ENCODE data around the gene RERG.

The RERG gene

GRCh38 chr12:15220915-15221885 is at the start of gene RERG:
Gene RERG (minus strand): TSS chr12:15221417. CDS start chr12:15217489, 3,928 bp downstream.
- H3K27ac ChIP-seq = no peak within 1 kb of the TSS

GRCh38 chr12:15270591-15270990 is 49.4 kb upstream of the RERG start:
- Histone ChIP-seq H3K36me3 (no peaks in the 10 kb centered on the region), H3K27ac (no peak overlapping the region), H3K27me3 (no peaks in the 10 kb centered on the region), H3K4me3 (ENCODE audit: low read depth in 1 of 2, low read length in 1 of 2) (no peak overlapping the region), H3K9me3 (no peaks in the 10 kb centered on the region), H3K4me1 (ENCODE audit: control insufficient read depth in 1 of 2, insufficient read depth in 1 of 2, low read depth in 1 of 2, low read length in 1 of 2) (no peaks in the 10 kb centered on the region)
- TF ChIP-seq CTCF (IDR thresholded peaks at IDR 0.05) = no peak

More at GRCh38 chr12:15220915-15221885, at the start of gene RERG:
- Histone ChIP-seq H3K27me3 (peaks cover 86% of the 10 kb centered on the region), H3K4me3 (ENCODE audit: low read depth in 1 of 2, low read length in 1 of 2) (no peak within 1 kb of the TSS), H3K9me3 (no peaks in the 10 kb centered on the region), H3K36me3 (no peaks in the 10 kb centered on the region), H3K4me1 (ENCODE audit: control insufficient read depth in 1 of 2, insufficient read depth in 1 of 2, low read depth in 1 of 2, low read length in 1 of 2) (peaks cover 0 to 6% of the 10 kb centered on the region in 2 experiments)
- TF ChIP-seq CTCF (IDR thresholded peaks at IDR 0.05) = no peak

- no peaks in the 10 kb centered on the region for H3K4me1 ChIP-seq (ENCODE audit: control insufficient read depth in 1 of 2, insufficient read depth in 1 of 2, low read depth in 1 of 2, low read length in 1 of 2)
- H3K27ac ChIP-seq = no peak overlapping the region
- peaks cover 2% of the 10 kb centered on the region for H3K27me3 ChIP-seq
- no peaks in the 10 kb centered on the region for H3K36me3 ChIP-seq
- H3K9me3 ChIP-seq = no peaks in the 10 kb centered on the region
- no peak overlapping the region for H3K4me3 ChIP-seq (ENCODE audit: low read depth in 1 of 2, low read length in 1 of 2)
- TF ChIP-seq CTCF (IDR thresholded peaks at IDR 0.05) = no peak
Observed at GRCh38 chr12:15268927-15269552, 47.8 kb upstream of the RERG start.

- H3K27ac ChIP-seq = no peak overlapping the region
- no peaks in the 10 kb centered on the region for H3K4me1 ChIP-seq (ENCODE audit: control insufficient read depth in 1 of 2, insufficient read depth in 1 of 2, low read depth in 1 of 2, low read length in 1 of 2)
- H3K9me3 ChIP-seq = no peaks in the 10 kb centered on the region
- H3K27me3 ChIP-seq = peaks cover 6% of the 10 kb centered on the region
- no peaks in the 10 kb centered on the region for H3K36me3 ChIP-seq
- H3K4me3 ChIP-seq (ENCODE audit: low read depth in 1 of 2, low read length in 1 of 2) = no peak overlapping the region
- no peak for TF ChIP-seq CTCF (IDR thresholded peaks at IDR 0.05)
Observed at GRCh38 chr12:15268309-15268708, 47.1 kb upstream of the RERG start.

GRCh38 chr12:15265875-15266274 is 44.7 kb upstream of the RERG start:
- Histone ChIP-seq H3K9me3 (no peaks in the 10 kb centered on the region), H3K4me1 (ENCODE audit: control insufficient read depth in 1 of 2, insufficient read depth in 1 of 2, low read depth in 1 of 2, low read length in 1 of 2) (no peaks in the 10 kb centered on the region), H3K27me3 (peaks cover 6% of the 10 kb centered on the region), H3K27ac (no peak overlapping the region), H3K36me3 (no peaks in the 10 kb centered on the region), H3K4me3 (ENCODE audit: low read depth in 1 of 2, low read length in 1 of 2) (no peak overlapping the region)
- no peak for TF ChIP-seq CTCF (IDR thresholded peaks at IDR 0.05)

All from neutrophil (primary cell).